Umbilical cord (tissue), 2 donors: ENCODE measurements around the gene SNX10. TPM values are rescaled to one million over a fixed set of nuclear protein-coding genes. Genes with fewer than 3 reads are reported as not detected.

Source experiments
- DNase-seq: peaks from one replicate; pipeline ENCODE4 v3.0.0-alpha.2; 2015; ENCODE audit warnings: low spot score
- total RNA-seq: library from RNA; depleted of rRNA; stranded (reverse); fragments of >200 nt; gene quantifications from one replicate; pipeline ENCODE4 v1.2.3, GENCODE V29; 2014; ENCODE audit warnings: low replicate concordance; ENCODE audit not compliant: insufficient read depth

SNX10 gene
- total RNA-seq, 1 donor from 2014 or later, result 3.6 TPM

DNA sequence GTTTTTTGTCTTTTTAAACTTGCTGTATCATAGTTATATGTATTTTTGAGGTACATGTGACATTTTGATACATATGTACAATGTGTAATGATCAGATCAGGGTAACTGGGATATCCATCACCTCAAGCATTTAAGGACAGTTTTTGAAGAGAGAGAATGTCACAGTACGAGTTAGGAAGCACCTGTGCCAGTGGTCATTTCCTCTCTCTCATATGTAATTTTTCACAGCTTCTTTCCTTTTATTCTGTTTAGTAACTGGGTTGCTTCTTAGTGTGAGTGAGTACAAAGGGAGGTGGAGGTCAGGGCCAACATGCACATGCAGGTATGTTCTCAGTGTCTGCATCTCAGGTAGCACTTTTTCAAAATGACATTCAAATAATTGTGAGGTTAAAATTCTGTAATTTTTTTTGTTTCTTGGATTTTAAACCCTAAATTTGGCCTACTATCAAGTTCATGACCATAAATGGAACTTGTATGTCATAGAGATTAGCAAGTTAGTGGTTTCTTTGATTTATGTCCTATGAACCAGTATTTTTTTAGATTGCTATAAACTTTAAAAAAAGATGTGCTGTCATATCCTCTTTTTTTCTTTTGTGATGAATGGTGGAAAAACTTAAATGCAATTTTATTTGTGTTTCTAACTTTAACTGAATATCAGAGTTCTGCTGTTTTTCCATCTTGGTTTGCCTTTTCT lies 42.7 kb downstream of the SNX10 start:
- no peak for DNase-seq

DNA sequence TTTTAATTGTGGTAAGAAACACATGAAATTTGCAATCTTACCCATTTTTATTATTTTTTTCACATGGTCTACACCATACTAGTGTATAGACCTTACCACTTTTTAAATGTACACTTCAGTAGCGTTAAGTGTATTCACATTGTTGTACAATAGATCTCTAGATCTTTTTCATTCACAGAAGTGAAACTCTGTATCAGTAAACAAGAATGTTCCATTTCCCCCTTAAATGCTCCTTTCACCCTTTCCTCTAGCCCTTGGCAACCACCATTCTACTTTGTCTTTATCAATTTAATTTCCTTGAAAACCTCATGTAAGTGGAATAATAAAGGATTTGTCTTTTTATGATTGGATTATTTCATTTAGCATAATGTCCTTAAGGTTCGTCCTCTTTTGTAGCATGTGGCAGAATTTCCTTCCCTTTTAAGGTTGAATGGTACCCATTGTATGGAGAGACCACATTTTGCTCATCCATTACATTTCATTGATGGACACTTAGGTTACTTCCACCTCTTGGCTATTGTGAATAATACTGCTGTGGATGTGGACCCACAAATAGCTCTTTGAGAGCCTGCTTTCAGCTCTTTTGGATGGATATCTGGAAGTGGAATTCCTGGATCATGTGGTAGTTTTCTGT lies 45.7 kb downstream of the SNX10 start:
- no peak for DNase-seq

- DNase-seq, result no peak
Measured at GRCh38 chr7:26340476-26341018, 48.9 kb downstream of the SNX10 start.

- no peak for DNase-seq
Measured at GRCh38 chr7:26343320-26343832, 51.7 kb downstream of the SNX10 start.

GRCh38 chr7:26343837-26344236 lies 52.2 kb downstream of the SNX10 start:
- DNase-seq, result no peak

DNA sequence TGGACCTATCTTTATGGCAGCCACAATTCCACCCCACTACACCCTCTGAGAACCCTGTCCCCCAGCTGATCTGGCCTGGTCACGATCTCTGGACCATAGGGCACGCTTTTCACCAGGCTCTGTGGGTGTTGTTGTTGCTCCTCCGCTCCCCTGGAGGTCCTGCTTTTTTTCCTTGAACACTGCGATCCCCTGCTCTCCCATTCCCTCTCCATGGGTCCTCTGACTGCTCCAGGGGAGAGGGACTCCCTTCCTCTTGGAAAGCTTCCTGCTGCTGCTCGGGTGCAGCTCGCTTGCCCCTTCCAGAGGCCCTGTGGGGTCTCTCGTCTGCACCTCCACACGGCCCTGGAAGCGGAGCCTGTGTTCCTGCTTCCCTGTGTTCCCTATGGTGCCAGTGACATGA lies 53.5 kb downstream of the SNX10 start:
- DNase-seq, result no peak

GRCh38 chr7:26345837-26346236 lies 54.2 kb downstream of the SNX10 start:
- DNase-seq, result no peak

DNA sequence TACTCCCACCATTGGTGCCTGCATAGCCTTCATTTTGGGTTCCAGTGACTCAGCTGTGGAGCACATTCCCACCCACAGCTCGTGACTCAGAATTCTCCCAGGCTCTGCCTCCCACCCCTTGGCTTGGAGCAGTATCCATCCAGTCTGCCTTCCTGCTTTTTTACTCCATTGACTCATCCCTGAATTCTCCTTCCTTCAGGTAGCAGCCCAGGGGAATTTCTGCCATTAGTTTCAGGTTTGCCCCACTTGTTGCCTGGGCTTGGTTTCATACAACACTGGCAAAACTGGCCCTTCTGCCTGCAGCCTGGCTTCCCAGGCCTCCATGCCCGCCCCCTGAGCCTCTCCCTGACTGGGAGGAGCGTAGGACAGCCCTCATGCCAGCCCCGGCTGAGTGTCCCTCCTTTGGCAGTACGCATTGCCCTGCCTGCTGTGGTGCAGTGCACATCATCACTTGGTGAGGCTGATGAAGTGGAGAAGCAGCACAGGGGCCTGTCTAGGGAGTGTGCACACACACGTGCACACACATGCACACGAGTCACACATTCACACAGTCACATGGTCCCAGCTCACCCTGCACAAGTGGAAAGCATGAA lies 55.0 kb downstream of the SNX10 start:
- no peak for DNase-seq

DNA sequence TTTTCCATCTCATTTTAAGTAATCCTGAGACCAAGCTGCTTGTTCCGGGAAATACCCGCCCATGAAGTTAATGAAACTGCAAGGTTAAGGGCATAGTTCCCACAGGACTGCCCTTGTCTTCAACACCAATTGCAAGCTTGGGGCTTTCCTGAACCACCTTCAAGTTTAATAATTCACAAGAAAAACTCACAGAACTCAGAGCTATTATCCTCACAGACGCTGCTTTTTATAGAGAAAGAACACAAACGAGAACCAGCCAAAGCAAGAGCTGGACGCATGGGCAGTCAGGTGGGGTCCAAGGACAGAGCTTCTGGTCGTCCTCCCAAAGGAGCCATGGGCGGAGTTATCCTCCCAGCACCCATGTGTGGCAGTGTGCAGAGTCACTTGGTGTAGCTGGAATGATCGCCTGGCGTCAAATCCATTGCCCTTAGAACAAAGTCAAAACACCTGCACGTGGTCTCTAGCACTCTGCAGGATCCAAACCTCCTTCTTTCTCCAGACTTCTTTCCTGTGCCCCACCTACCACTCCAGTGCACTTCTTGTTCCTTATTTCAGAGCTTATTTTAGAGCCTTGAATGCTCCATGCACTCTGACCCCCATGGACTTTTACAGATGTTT lies 56.7 kb downstream of the SNX10 start:
- DNase-seq, result no peak

GRCh38 chr7:26349005-26349915 lies 57.6 kb downstream of the SNX10 start:
- DNase-seq, result no peak

DNA sequence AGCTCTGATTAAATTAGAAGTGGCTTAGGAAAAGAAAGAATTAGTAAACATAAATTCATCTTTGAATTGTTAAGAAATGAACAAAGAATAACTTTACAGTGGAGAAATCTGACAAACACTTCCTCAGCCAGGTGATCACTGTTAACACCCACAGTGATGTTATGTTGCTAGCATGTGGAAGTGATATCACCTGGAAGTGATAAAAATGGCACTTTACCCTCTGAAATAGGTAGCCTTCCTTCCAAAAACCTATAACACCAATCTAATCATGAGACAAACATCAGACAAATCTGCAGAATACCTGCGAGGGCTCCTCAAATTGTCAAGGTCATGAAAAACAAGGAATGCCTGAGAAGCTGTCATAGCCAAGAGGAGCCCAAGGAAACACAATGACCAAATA lies 59.5 kb downstream of the SNX10 start:
- no peak for DNase-seq

DNA sequence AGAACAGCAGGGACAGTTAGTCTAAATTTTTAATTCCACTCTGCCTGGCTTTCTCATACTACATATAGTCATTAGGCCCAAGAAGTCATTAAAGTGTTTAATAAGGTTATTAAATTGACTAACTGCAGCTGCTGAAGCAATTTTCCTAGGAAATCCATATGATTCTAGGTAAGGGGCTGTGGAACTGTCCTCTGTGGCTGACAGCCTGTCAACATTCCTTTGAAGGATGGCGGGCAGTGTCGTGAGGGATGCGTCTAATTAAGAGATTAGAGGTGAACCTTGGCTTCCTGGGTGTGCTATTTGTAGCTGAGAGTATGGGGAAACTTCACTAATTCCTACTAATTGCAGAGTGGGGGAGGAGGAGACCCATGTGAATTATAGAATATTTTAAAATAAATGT lies 64.6 kb downstream of the SNX10 start:
- no peak for DNase-seq

- no peak for DNase-seq
Measured at GRCh38 chr7:26356929-26357798, 65.5 kb downstream of the SNX10 start.

GRCh38 chr7:26357799-26358151 lies 66.1 kb downstream of the SNX10 start:
- no peak for DNase-seq

DNA sequence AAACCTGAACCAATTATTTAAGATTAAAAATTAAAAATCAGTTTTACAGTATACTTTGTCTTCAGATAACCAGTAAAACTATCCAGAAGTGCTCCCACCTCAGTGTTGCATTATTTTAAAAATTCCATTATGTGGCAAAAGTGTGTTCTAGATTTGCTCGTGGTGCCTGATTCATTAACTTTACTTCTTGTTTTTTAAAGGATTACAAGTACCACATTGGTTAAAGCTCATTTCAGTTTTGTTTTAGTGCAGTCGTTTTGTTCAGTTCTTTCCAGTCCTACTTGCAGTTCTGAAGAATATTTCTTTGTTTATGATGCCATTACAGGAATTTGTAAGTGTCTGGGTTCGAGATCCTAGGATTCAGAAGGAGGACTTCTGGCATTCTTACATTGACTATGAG lies 69.0 kb downstream of the SNX10 start:
- no peak for DNase-seq

- no peak for DNase-seq
Measured at GRCh38 chr7:26361637-26362036, 70.0 kb downstream of the SNX10 start.

- DNase-seq, result no peak
Measured at GRCh38 chr7:26363465-26363864, 71.8 kb downstream of the SNX10 start.

GRCh38 chr7:26365077-26365900 lies 73.6 kb downstream of the SNX10 start:
- peak; percentile 87 for DNase-seq

- DNase-seq, result no peak
Measured at GRCh38 chr7:26365901-26366275, 74.2 kb downstream of the SNX10 start.
